Measurements from ENCODE around the gene ADARB2. TPM values are rescaled to one million over a fixed set of nuclear protein-coding genes. Genes with fewer than 3 reads are reported as not detected.

The ADARB2 gene
- total and polyA plus RNA-seq, 4 donors, result 0.22 to 1.3 (median 0.55) TPM

GRCh38 chr10:1733720-1734119 lies 3.6 kb downstream of the ADARB2 start:
- Histone ChIP-seq H3K27me3 (ENCODE audit: control insufficient read depth in 3 of 3, insufficient read depth in 3 of 3, low read length in 2 of 3) (peaks cover 11 to 81% (median 79%) of the 10 kb centered on the region in 3 donors), H3K4me3 (no peak overlapping the region), H3K9ac (ENCODE audit: insufficient read depth in 1 of 2, low read length in 2 of 2) (no peak overlapping the region), H3K36me3 (ENCODE audit: control insufficient read depth in 4 of 4, insufficient read depth in 4 of 4, low read length in 4 of 4) (no peaks in the 10 kb centered on the region), H3K27ac (ENCODE audit: low read depth in 1 of 2, low read length in 1 of 2) (no peak overlapping the region), H3K4me1 (ENCODE audit: control insufficient read depth in 5 of 5, insufficient read depth in 5 of 5, low read length in 5 of 5) (peaks cover 0 to 19% (median 5%) of the 10 kb centered on the region in 5 donors), H3K9me3 (ENCODE audit: control insufficient read depth in 4 of 4, insufficient read depth in 3 of 4, low read length in 3 of 4) (no peaks in the 10 kb centered on the region)
- TF ChIP-seq CTCF (IDR thresholded peaks at IDR 0.05; ENCODE audit: control extremely low read depth, extremely low read depth), result no peak
- WGBS, 2 donors, result 74 to 88% methylated on average over 8 of the region's 8 CpGs
- DNase-seq, result no peak
- no peak for ATAC-seq (ENCODE audit: insufficient read depth, low FRiP score)

DNA sequence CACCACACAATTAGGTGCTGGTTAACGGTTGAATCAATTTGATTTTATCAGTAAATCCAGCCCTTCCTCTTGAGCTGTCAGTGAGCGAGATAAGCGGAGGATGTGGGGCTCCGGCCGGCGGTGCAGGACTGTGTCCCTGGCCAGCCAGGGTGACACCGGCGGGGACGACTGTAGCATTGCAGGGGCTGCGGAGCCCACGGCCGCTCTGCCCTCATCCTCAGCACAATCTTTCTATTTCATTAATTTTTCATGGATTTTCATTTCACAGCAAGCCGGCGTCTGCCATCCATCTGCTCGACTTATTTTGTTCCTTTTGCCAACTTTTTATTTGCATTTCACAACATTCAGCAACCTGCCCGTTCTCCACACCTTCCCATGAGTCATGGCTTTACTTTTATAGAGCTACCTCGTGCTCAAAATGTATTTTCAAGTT lies 4.7 kb downstream of the ADARB2 start:
- 21 to 29% methylated on average over 17 of the region's 17 CpGs for WGBS, 2 donors
- peaks cover 0 to 15% (median 5%) of the 10 kb centered on the region in 5 donors for H3K4me1 ChIP-seq (ENCODE audit: control insufficient read depth in 5 of 5, insufficient read depth in 5 of 5, low read length in 5 of 5)
- no peak for ATAC-seq (ENCODE audit: insufficient read depth, low FRiP score)

GRCh38 chr10:1731592-1731991 lies 5.7 kb downstream of the ADARB2 start:
- H3K9me3 ChIP-seq (ENCODE audit: control insufficient read depth in 4 of 4, insufficient read depth in 3 of 4, low read length in 3 of 4), result no peaks in the 10 kb centered on the region
- no peak for TF ChIP-seq CTCF (IDR thresholded peaks at IDR 0.05; ENCODE audit: control extremely low read depth, extremely low read depth)
- peaks cover 0 to 6% (median 1%) of the 10 kb centered on the region in 5 donors for H3K4me1 ChIP-seq (ENCODE audit: control insufficient read depth in 5 of 5, insufficient read depth in 5 of 5, low read length in 5 of 5)
- H3K4me3 ChIP-seq, result no peak overlapping the region
- DNase-seq (no peak), ATAC-seq (ENCODE audit: insufficient read depth, low FRiP score) (no peak)
- H3K27ac ChIP-seq (ENCODE audit: low read depth in 1 of 2, low read length in 1 of 2), result no peak overlapping the region
- no peak overlapping the region for H3K9ac ChIP-seq (ENCODE audit: insufficient read depth in 1 of 2, low read length in 2 of 2)
- no peaks in the 10 kb centered on the region for H3K36me3 ChIP-seq (ENCODE audit: control insufficient read depth in 4 of 4, insufficient read depth in 4 of 4, low read length in 4 of 4)
- 74 to 82% methylated on average over 6 of the region's 6 CpGs for WGBS, 2 donors
- H3K27me3 ChIP-seq (ENCODE audit: control insufficient read depth in 3 of 3, insufficient read depth in 3 of 3, low read length in 2 of 3), result peaks cover 0 to 76% (median 60%) of the 10 kb centered on the region in 3 donors

More for the DNA sequence above, 4.7 kb downstream of the ADARB2 start:
- Histone ChIP-seq H3K27ac (ENCODE audit: low read depth in 1 of 2, low read length in 1 of 2) (no peak overlapping the region), H3K36me3 (ENCODE audit: control insufficient read depth in 4 of 4, insufficient read depth in 4 of 4, low read length in 4 of 4) (no peaks in the 10 kb centered on the region), H3K9ac (ENCODE audit: insufficient read depth in 1 of 2, low read length in 2 of 2) (no peak overlapping the region), H3K27me3 (ENCODE audit: control insufficient read depth in 3 of 3, insufficient read depth in 3 of 3, low read length in 2 of 3) (peaks cover 9 to 79% (median 69%) of the 10 kb centered on the region in 3 donors), H3K4me3 (no peak overlapping the region), H3K9me3 (ENCODE audit: control insufficient read depth in 4 of 4, insufficient read depth in 3 of 4, low read length in 3 of 4) (no peaks in the 10 kb centered on the region)
- DNase-seq, result peak in 2 of 3 donors; percentile 30 to 43
- no peak for TF ChIP-seq CTCF (IDR thresholded peaks at IDR 0.05; ENCODE audit: control extremely low read depth, extremely low read depth)

DNA sequence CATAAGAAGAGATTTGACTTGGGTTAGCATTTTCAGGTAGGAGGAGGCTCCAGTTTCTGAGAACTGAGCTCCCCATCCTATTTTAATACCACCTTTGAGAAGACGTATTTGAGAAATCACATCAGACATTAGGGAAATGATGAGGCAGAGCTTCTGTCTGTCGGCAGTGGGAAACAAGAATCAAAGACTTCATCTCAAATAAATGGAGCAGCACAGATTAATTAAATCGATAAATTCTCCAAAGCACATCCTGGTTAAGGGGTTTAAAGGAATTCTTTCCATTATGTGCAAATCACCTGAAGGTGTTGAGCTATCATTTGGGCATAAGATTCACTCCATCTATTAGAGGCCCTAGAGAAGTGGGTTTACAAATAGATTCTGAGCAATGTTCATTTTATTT lies 7.6 kb downstream of the ADARB2 start:
- H3K36me3 ChIP-seq (ENCODE audit: control insufficient read depth in 4 of 4, insufficient read depth in 4 of 4, low read length in 4 of 4), result no peaks in the 10 kb centered on the region
- no peak for ATAC-seq (ENCODE audit: insufficient read depth, low FRiP score)
- no peaks in the 10 kb centered on the region for H3K9me3 ChIP-seq (ENCODE audit: control insufficient read depth in 4 of 4, insufficient read depth in 3 of 4, low read length in 3 of 4)
- H3K27ac ChIP-seq (ENCODE audit: low read depth in 1 of 2, low read length in 1 of 2), result no peak overlapping the region
- 76 to 87% methylated on average over 3 of the region's 3 CpGs for WGBS, 2 donors
- no peak overlapping the region for H3K4me3 ChIP-seq
- no peak for DNase-seq
- no peaks in the 10 kb centered on the region for H3K4me1 ChIP-seq (ENCODE audit: control insufficient read depth in 5 of 5, insufficient read depth in 5 of 5, low read length in 5 of 5)
- H3K27me3 ChIP-seq (ENCODE audit: control insufficient read depth in 3 of 3, insufficient read depth in 3 of 3, low read length in 2 of 3), result peaks cover 0 to 58% (median 42%) of the 10 kb centered on the region in 3 donors
- H3K9ac ChIP-seq (ENCODE audit: insufficient read depth in 1 of 2, low read length in 2 of 2), result no peak overlapping the region
- TF ChIP-seq CTCF (IDR thresholded peaks at IDR 0.05; ENCODE audit: control extremely low read depth, extremely low read depth), result no peak
